AG20443 (cell line): ENCODE data around the gene KDM2B.

ENCODE experiments used
- DNase-seq: peaks from one replicate; pipeline ENCODE4 v3.0.0; 2012; ENCODE audit warnings: low spot score, mixed read lengths

KDM2B gene

GRCh38 chr12:121430833-121431415 is 149.9 kb downstream of the KDM2B start:
- no peak for DNase-seq

GRCh38 chr12:121428883-121429282 is 151.9 kb downstream of the KDM2B start:
- DNase-seq, result no peak

GRCh38 chr12:121427556-121428050 is 153.2 kb downstream of the KDM2B start:
- DNase-seq, result no peak

- no peak for DNase-seq
Observed at GRCh38 chr12:121424624-121424975, 156.2 kb downstream of the KDM2B start.

- no peak for DNase-seq
Observed at GRCh38 chr12:121423682-121424623, 156.9 kb downstream of the KDM2B start.

- DNase-seq, result no peak
Observed at GRCh38 chr12:121423253-121423652, 157.6 kb downstream of the KDM2B start.

GRCh38 chr12:121420109-121420508 is 160.7 kb downstream of the KDM2B start:
- DNase-seq, result no peak

- no peak for DNase-seq
Observed at GRCh38 chr12:121417847-121418246, 163.0 kb downstream of the KDM2B start.

- no peak for DNase-seq
Observed at GRCh38 chr12:121413917-121414316, 166.9 kb downstream of the KDM2B start.

- DNase-seq, result no peak
Observed at GRCh38 chr12:121405211-121405610, 175.6 kb downstream of the KDM2B start.

- DNase-seq, result no peak
Observed at GRCh38 chr12:121404734-121405133, 176.1 kb downstream of the KDM2B start.

GRCh38 chr12:121403721-121404120 is 177.1 kb downstream of the KDM2B start:
- no peak for DNase-seq

- peak; percentile 56 for DNase-seq
Observed at GRCh38 chr12:121400332-121401139, 180.3 kb downstream of the KDM2B start.

- DNase-seq, result peak; percentile 99
Observed at GRCh38 chr12:121399391-121400331, 181.2 kb downstream of the KDM2B start, which contains the start of gene RNF34. Gene RNF34 (plus strand): TSS chr12:121400118. CDS start chr12:121400213, 95 bp downstream.

GRCh38 chr12:121398355-121398754 is 182.5 kb downstream of the KDM2B start:
- DNase-seq, result no peak

GRCh38 chr12:121397521-121397920 is 183.3 kb downstream of the KDM2B start:
- no peak for DNase-seq

- no peak for DNase-seq
Observed at GRCh38 chr12:121392325-121392716, 188.5 kb downstream of the KDM2B start.

GRCh38 chr12:121391619-121392324 is 189.1 kb downstream of the KDM2B start:
- peak; percentile 66 for DNase-seq

GRCh38 chr12:121390856-121391255 is 190.0 kb downstream of the KDM2B start:
- DNase-seq, result no peak

GRCh38 chr12:121388421-121388981 is 192.3 kb downstream of the KDM2B start:
- DNase-seq, result peak; percentile 76
